AML-193 (cell line): Measurements from ENCODE around the gene CNBP.

ENCODE experiments used
- DNase-seq, 2 experiments: peaks; one replicate each; lab custom pipeline; 2025; lab: John Stamatoyannopoulos, UW

CNBP gene

GRCh38 chr3:129131465-129132088, 52.1 kb downstream of the CNBP start:
- DNase-seq = no peak

- no peak for DNase-seq
Observed at GRCh38 chr3:129130291-129130813, 53.3 kb downstream of the CNBP start.

- no peak for DNase-seq
Observed at GRCh38 chr3:129128357-129129155, 55.1 kb downstream of the CNBP start.

- no peak for DNase-seq
Observed at GRCh38 chr3:129126726-129127280, 56.9 kb downstream of the CNBP start.

GRCh38 chr3:129123314-129124060, 60.2 kb downstream of the CNBP start:
- peak; percentile 41 to 50 for DNase-seq

GRCh38 chr3:129122412-129123011, 61.2 kb downstream of the CNBP start:
- no peak for DNase-seq

GRCh38 chr3:129121792-129122411, 61.8 kb downstream of the CNBP start, which contains the start of gene RAB43:
Gene RAB43, minus strand, starts transcription at chr3:129121804. Its CDS starts 315 bp downstream, at chr3:129121489.
- DNase-seq = no peak

GRCh38 chr3:129121016-129121791, 62.5 kb downstream of the CNBP start:
- peak in 1 of 2 experiments; percentile 31 for DNase-seq

- DNase-seq = peak; percentile 99
Observed at GRCh38 chr3:129120254-129121004, 63.3 kb downstream of the CNBP start.

- no peak for DNase-seq
Observed at GRCh38 chr3:129119365-129120100, 64.2 kb downstream of the CNBP start.

- DNase-seq = no peak
Observed at GRCh38 chr3:129118745-129119144, 65.0 kb downstream of the CNBP start.
